Measurements from ENCODE around the gene PCIF1. TPM values are rescaled to one million over a fixed set of nuclear protein-coding genes. Genes with fewer than 3 reads are reported as not detected.

Gene PCIF1
- total and polyA plus RNA-seq, 9 of the 15 experiments (the other 6 are each of a cell fraction or from before 2014, with no cell fraction given): 5.8 to 29.4 (median 11.3) TPM

DNA sequence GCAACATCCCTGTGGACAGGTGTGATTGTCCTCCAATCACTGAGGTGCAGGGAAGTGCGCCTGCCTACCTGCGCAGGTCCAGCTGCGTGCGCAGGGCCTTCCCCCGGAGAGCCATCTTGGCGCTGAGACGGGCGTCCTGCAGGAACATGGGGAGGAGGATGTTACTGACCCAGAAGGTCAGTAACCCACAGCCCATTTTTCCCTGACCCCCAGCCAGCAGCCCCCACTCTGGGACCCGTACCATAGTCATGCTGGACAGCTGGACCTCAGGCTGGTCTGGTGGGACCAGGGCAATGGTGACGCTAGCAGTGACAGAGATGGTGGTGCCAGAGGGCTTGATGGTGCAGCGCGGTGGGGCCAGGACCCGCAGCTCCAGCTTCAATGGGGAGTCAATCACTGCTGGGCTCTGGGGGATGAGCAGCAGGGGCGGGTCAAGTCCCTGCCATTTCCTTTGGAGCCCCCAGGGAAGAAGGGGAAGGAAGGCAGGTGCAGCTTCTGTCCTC, 32.2 kb upstream of the PCIF1 start:
- TF ChIP-seq TRIM24 (IDR thresholded peaks at IDR 0.05): no peak
- no peak for TF ChIP-seq TOE1 (IDR thresholded peaks at IDR 0.05; ENCODE audit: borderline replicate concordance)
- no peak for TF ChIP-seq TOE1 (CRISPR knock-in tag; IDR thresholded peaks at IDR 0.05; ENCODE audit: borderline replicate concordance, low read depth)
- 0 out of 2 replicates have a peak, but pooled peaks have one; percentile 28 for TF ChIP-seq RBFOX2 (IDR thresholded peaks at IDR 0.05; ENCODE audit: low read depth, low read length)
- TF ChIP-seq BMI1 (IDR thresholded peaks at IDR 0.05; ENCODE audit: low read length): no peak
- 0 out of 2 replicates have a peak, but pooled peaks have one; percentile 21 for TF ChIP-seq POLR2AphosphoS2 (IDR thresholded peaks at IDR 0.05; ENCODE audit: low read length)
- TF ChIP-seq POLR2G (IDR thresholded peaks at IDR 0.05; ENCODE audit: low read depth, low read length): peak; percentile 53
- TF ChIP-seq HDAC1 (IDR thresholded peaks at IDR 0.05): no peak
- Histone ChIP-seq H3K79me2 (ENCODE audit: control insufficient read depth, insufficient read depth, low read length) (no peaks in the 10 kb centered on the region), H3K9ac (ENCODE audit: insufficient read depth in 1 of 2, low read depth in 2 of 2, low read length in 2 of 2) (0 out of 4 replicates have a peak overlapping the region, but pooled peaks of 1 of the 2 experiments have one; percentile 28), H3K4me2 (ENCODE audit: insufficient read depth, low read length) (no peak overlapping the region), H3K27ac (ENCODE audit: extremely low read depth, low read depth, low read length) (no peak overlapping the region), H3K4me1 (replicated peaks in 1 of 2; ENCODE audit: control insufficient read depth in 2 of 2, insufficient read depth in 2 of 2, low read length in 2 of 2) (peaks cover 0 to 16% of the 10 kb centered on the region in 2 experiments; a peak in 2 of 5 replicates), H3K36me3 (ENCODE audit: control insufficient read depth, insufficient read depth, low read length) (peaks cover 37% of the 10 kb centered on the region; the same call in 2 of the 3 replicates), H3K9me1 (ENCODE audit: control insufficient read depth, insufficient read depth, low read length) (no peaks in the 10 kb centered on the region), H3K4me3 (no peak overlapping the region), H4K20me1 (replicated peaks; ENCODE audit: control insufficient read depth, insufficient read depth, low read length) (no peaks in the 10 kb centered on the region), H3K9me3 (replicated peaks; ENCODE audit: control insufficient read depth, insufficient read depth, low read depth, low read length) (no peaks in the 10 kb centered on the region), H3K27me3 (ENCODE audit: control insufficient read depth in 2 of 2, insufficient read depth in 2 of 2, low read length in 2 of 2) (no peaks in the 10 kb centered on the region), H2AFZ (ENCODE audit: low read depth, low read length) (no peak overlapping the region)
- intact Hi-C loops (cut with micrococcal nuclease) (no loop called here), in situ Hi-C loops (cut with MboI) (no loop called here)
- ATAC-seq: no peak
- POLR2A ChIA-PET: interaction anchor here (0.8 to 1.2 kb wide), 4 partner anchors 9 to 32 kb away, joined by 3 to 7 read pairs (median 4); partner anchors contain the start of gene PCIF1
- BruUV-seq (replicated peaks): no TSS peak
- CTCF ChIA-PET (ENCODE audit: low intra/inter-chr PET ratio): no interaction called here
- no peak for DNase-seq (ENCODE audit: extremely low read depth in 1 of 4, low spot score in 3 of 4)
- FAIRE-seq: no peak
- 81% methylated on average over 13 of the region's 14 CpGs for WGBS (ENCODE audit: insufficient coverage, low coverage, missing lambda C conversion rate)

Measured in K562 (cell line).